ENCODE measurements around the gene LRRC4C.

Gene LRRC4C

DNA sequence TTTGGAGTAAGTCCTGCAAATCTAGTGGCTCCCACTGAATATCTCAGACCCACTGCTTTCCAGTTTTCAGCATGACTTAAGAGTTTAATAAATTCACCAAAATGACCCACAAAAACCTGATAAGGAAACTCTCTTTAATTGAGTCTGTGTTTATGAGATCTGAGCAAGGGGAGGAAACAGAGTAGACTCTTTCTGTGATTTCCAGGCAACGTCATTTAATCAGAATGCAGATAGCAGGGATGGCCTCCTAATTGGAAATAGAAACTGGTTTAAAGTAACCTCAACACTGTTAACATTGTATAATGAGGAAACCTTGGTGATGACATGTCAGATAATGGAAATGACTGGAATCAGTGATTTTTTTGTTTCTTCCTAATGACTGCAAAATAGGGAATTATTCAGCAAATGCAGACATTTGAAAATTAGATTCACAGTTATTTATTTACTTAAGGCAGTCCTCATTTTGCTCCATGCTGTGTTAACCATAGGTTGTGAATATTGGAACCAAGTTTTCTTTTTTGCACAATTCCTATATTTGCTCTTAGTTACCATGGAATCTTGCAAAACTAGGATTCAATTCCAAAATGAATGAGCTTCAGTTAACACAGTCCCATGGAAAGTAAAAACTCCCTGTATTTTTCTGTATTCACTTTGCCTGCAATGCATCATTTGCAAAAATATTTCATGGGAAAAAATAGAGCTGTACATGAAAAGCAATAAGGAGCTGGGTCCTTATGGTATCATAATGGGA lies 1324.5 kb downstream of the LRRC4C start:
- no peak for TF ChIP-seq SPI1 (IDR thresholded peaks at IDR 0.05; ENCODE audit: low read depth, low read length)
- no peak for TF ChIP-seq POLR2A (IDR thresholded peaks at IDR 0.05; ENCODE audit: low read depth, low read length)
- TF ChIP-seq POU2F2 (IDR thresholded peaks at IDR 0.05; ENCODE audit: low read depth, low read length): no peak
- no peak for TF ChIP-seq POLR2AphosphoS5 (IDR thresholded peaks at IDR 0.05; ENCODE audit: low read depth, low read length)
- TF ChIP-seq TAF1 (IDR thresholded peaks at IDR 0.05; ENCODE audit: low read depth, low read length): no peak
- no peak for TF ChIP-seq PAX5 (IDR thresholded peaks at IDR 0.05; ENCODE audit: insufficient read depth, low read length, severe bottlenecking)
- FAIRE-seq (no peak), DNase-seq (ENCODE audit: insufficient read length, low spot score) (no peak)

DNA sequence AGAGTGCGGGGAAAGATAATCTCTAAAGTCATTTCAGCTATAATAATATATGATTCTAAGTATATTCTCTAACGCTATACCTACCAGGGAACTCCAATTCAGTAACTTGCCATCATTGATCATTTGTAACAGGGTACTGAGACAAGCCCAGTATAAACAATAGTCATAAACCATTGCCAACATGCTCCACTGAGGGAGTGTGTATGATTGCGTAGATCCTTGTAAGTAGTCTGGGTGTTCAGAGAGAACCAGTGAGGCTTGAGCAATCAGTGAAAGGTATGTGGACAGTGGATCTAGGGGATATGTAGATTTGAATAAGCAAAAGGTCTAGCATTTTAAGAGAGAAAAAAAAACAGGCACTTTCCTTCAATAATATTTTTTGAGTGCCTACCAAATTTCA lies 1326.0 kb downstream of the LRRC4C start:
- FAIRE-seq: no peak
- DNase-seq (ENCODE audit: insufficient read length, low spot score): no peak
- TF ChIP-seq SPI1 (IDR thresholded peaks at IDR 0.05; ENCODE audit: low read depth, low read length): no peak
- TF ChIP-seq POLR2AphosphoS5 (IDR thresholded peaks at IDR 0.05; ENCODE audit: low read depth, low read length): no peak
- TF ChIP-seq POU2F2 (IDR thresholded peaks at IDR 0.05; ENCODE audit: low read depth, low read length): no peak
- TF ChIP-seq PAX5 (IDR thresholded peaks at IDR 0.05; ENCODE audit: insufficient read depth, low read length, severe bottlenecking): no peak
- TF ChIP-seq TAF1 (IDR thresholded peaks at IDR 0.05; ENCODE audit: low read depth, low read length): no peak
- no peak for TF ChIP-seq POLR2A (IDR thresholded peaks at IDR 0.05; ENCODE audit: low read depth, low read length)

DNA sequence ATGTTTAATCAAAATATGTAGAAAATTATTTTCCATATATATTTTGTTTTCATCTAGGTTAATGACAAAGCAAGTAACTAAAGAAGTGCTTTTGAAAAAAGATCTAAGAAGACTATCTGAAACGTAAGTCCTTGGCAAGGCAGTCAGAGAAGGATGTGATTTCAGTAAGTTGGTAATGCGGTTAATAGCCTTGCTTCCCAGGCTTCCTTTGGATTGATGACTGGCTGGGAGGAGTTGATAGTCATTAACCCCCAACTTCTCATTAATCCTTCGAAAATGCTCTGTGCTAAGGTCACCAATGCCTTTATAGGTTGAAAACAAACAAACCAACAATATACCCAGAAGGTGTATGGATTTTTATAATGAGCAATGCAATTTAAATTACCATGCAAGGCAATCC lies 1326.5 kb downstream of the LRRC4C start:
- TF ChIP-seq POLR2A (IDR thresholded peaks at IDR 0.05; ENCODE audit: low read depth, low read length) (no peak), PAX5 (IDR thresholded peaks at IDR 0.05; ENCODE audit: insufficient read depth, low read length, severe bottlenecking) (no peak), POU2F2 (IDR thresholded peaks at IDR 0.05; ENCODE audit: low read depth, low read length) (no peak), TAF1 (IDR thresholded peaks at IDR 0.05; ENCODE audit: low read depth, low read length) (no peak), SPI1 (IDR thresholded peaks at IDR 0.05; ENCODE audit: low read depth, low read length) (no peak), POLR2AphosphoS5 (IDR thresholded peaks at IDR 0.05; ENCODE audit: low read depth, low read length) (no peak)
- no peak for DNase-seq (ENCODE audit: insufficient read length, low spot score)
- no peak for FAIRE-seq

DNA sequence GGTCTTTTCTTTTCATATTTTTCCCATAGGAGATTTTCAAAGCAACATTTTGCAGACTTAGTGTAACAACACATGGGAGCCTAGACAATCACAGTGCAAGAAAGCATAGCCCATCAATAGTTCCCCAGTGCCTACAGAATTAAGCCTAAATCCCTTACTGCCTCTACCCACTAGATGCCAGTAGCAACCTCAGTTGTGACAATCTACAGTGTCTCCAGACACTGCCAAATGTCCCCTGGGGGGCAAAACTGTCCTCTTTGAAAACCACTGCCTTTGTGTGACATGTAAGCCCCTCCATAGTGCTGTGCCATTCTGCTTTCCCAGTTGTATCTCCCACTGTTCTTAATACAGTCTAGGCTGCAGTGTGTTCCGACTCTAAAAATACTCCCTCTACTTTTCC lies 1329.0 kb downstream of the LRRC4C start:
- FAIRE-seq (no peak), DNase-seq (ENCODE audit: insufficient read length, low spot score) (no peak)
- TF ChIP-seq SPI1 (IDR thresholded peaks at IDR 0.05; ENCODE audit: low read depth, low read length) (no peak), POLR2A (IDR thresholded peaks at IDR 0.05; ENCODE audit: low read depth, low read length) (no peak), POU2F2 (IDR thresholded peaks at IDR 0.05; ENCODE audit: low read depth, low read length) (no peak), TAF1 (IDR thresholded peaks at IDR 0.05; ENCODE audit: low read depth, low read length) (no peak), PAX5 (IDR thresholded peaks at IDR 0.05; ENCODE audit: insufficient read depth, low read length, severe bottlenecking) (no peak), POLR2AphosphoS5 (IDR thresholded peaks at IDR 0.05; ENCODE audit: low read depth, low read length) (no peak)

DNA sequence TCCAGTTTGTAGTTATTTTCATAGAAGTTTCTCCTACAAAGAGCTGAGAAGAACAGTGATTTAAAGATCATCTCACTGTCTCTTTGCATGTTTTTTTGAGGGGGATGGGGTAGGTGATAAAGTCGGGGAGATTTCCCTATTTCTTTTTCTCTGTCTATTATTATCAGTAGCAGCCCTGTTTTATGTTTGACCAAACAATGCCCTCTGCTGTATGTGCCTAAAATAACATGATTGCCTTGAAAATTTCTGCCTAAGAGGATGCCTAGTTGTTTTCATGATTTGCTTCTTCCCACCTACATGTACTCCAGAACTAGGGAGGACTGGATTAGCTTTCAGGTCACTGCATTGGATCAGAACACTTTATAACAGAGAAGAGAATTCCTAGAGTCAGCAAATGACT lies 1330.2 kb downstream of the LRRC4C start:
- no peak for FAIRE-seq
- no peak for DNase-seq (ENCODE audit: insufficient read length, low spot score)
- TF ChIP-seq PAX5 (IDR thresholded peaks at IDR 0.05; ENCODE audit: insufficient read depth, low read length, severe bottlenecking) (no peak), POLR2A (IDR thresholded peaks at IDR 0.05; ENCODE audit: low read depth, low read length) (no peak), POU2F2 (IDR thresholded peaks at IDR 0.05; ENCODE audit: low read depth, low read length) (no peak)

DNA sequence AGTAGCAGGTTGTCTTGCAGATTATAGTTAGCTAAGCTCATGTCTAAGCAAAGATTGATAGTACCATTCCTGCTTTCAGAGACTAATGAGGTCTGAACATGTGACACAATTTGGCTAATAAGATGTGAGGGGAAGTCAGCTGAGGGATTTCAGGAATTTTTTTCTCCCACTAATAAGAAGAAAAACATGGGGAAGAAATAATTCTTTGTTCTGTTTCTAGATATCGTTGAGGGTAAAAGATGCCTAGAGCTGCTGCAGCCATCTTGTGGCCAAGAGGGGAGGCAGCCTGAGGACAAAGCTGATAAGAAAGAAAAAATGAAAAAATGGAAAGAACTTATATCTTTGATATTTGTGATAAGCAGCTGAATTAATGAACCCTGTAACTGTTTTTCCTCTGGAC lies 1334.4 kb downstream of the LRRC4C start:
- FAIRE-seq (no peak), DNase-seq (ENCODE audit: insufficient read length, low spot score) (no peak)
- TF ChIP-seq POLR2AphosphoS5 (IDR thresholded peaks at IDR 0.05; ENCODE audit: low read depth, low read length): no peak
- no peak for TF ChIP-seq POLR2A (IDR thresholded peaks at IDR 0.05; ENCODE audit: low read depth, low read length)
- no peak for TF ChIP-seq TAF1 (IDR thresholded peaks at IDR 0.05; ENCODE audit: low read depth, low read length)
- TF ChIP-seq POU2F2 (IDR thresholded peaks at IDR 0.05; ENCODE audit: low read depth, low read length): no peak
- TF ChIP-seq SPI1 (IDR thresholded peaks at IDR 0.05; ENCODE audit: low read depth, low read length): no peak
- TF ChIP-seq PAX5 (IDR thresholded peaks at IDR 0.05; ENCODE audit: insufficient read depth, low read length, severe bottlenecking): no peak

DNA sequence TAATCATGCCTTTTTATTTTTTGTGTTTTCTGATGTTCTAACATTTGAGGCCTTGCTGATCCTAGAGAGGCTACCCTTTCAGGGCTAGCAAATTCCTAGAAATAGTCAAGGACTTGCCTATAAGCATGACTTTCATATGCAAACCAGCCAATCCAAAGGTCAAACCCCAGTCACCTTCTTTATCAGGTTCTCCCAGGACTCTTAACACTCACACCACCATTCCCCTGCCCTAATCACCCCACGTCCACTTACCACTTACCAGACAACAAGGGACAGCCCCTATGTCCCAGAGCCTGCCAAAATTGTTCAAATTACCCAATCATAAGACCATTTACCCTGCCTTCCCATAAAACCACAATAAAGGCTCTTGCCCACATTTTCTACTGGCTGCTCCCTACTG lies 1339.8 kb downstream of the LRRC4C start:
- TF ChIP-seq POLR2AphosphoS5 (IDR thresholded peaks at IDR 0.05; ENCODE audit: low read depth, low read length): no peak
- TF ChIP-seq POU2F2 (IDR thresholded peaks at IDR 0.05; ENCODE audit: low read depth, low read length): no peak
- no peak for TF ChIP-seq PAX5 (IDR thresholded peaks at IDR 0.05; ENCODE audit: insufficient read depth, low read length, severe bottlenecking)
- TF ChIP-seq TAF1 (IDR thresholded peaks at IDR 0.05; ENCODE audit: low read depth, low read length): no peak
- no peak for TF ChIP-seq SPI1 (IDR thresholded peaks at IDR 0.05; ENCODE audit: low read depth, low read length)
- no peak for TF ChIP-seq POLR2A (IDR thresholded peaks at IDR 0.05; ENCODE audit: low read depth, low read length)
- FAIRE-seq (no peak), DNase-seq (ENCODE audit: insufficient read length, low spot score) (no peak)

DNA sequence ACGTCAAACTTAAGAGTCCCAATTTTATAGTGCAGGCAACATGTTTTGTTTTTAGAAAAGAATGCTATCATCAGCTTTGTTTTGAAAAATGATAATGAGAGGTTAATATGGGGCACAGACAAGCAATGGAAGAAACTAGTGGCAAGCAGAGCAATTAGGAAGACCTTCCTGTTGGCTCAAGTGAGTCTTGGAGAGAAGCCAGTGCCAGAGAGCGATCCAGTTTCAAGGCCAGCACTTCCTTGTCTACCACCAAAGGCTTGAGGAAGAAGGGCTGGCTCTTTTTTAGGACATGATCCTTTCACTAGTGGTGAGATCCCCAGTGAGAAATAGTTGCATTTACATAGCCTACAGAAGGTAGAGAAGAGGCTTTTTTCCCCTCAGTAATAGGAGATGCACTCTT lies 1340.7 kb downstream of the LRRC4C start:
- DNase-seq (ENCODE audit: insufficient read length, low spot score) (no peak), FAIRE-seq (no peak)
- no peak for TF ChIP-seq SPI1 (IDR thresholded peaks at IDR 0.05; ENCODE audit: low read depth, low read length)
- no peak for TF ChIP-seq TAF1 (IDR thresholded peaks at IDR 0.05; ENCODE audit: low read depth, low read length)
- no peak for TF ChIP-seq POLR2AphosphoS5 (IDR thresholded peaks at IDR 0.05; ENCODE audit: low read depth, low read length)
- TF ChIP-seq POLR2A (IDR thresholded peaks at IDR 0.05; ENCODE audit: low read depth, low read length): no peak
- TF ChIP-seq POU2F2 (IDR thresholded peaks at IDR 0.05; ENCODE audit: low read depth, low read length): no peak
- TF ChIP-seq PAX5 (IDR thresholded peaks at IDR 0.05; ENCODE audit: insufficient read depth, low read length, severe bottlenecking): no peak

DNA sequence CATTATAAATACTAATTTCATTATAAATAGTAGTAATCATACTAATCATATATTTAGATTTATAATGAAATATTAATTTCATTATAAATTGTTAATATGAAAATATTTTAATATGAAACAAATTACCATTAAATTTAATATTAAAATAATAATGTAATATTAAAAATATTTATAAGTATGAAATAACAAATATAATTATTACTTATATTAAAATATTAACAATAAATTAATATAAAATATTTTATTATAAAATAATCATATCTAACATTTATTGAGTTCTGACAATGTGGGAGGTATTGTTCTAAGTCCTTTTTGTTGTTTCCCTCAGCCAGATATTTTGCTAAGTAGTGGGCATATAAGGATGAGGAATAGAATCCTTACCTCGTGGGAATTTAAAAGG lies 1341.4 kb downstream of the LRRC4C start:
- TF ChIP-seq POLR2A (IDR thresholded peaks at IDR 0.05; ENCODE audit: low read depth, low read length): no peak
- no peak for TF ChIP-seq SPI1 (IDR thresholded peaks at IDR 0.05; ENCODE audit: low read depth, low read length)
- TF ChIP-seq POLR2AphosphoS5 (IDR thresholded peaks at IDR 0.05; ENCODE audit: low read depth, low read length): no peak
- no peak for TF ChIP-seq PAX5 (IDR thresholded peaks at IDR 0.05; ENCODE audit: insufficient read depth, low read length, severe bottlenecking)
- TF ChIP-seq TAF1 (IDR thresholded peaks at IDR 0.05; ENCODE audit: low read depth, low read length): no peak
- no peak for TF ChIP-seq POU2F2 (IDR thresholded peaks at IDR 0.05; ENCODE audit: low read depth, low read length)
- FAIRE-seq (no peak), DNase-seq (ENCODE audit: insufficient read length, low spot score) (no peak)

Measured in GM12891 (cell line).